ENCODE results near the gene ZNF689. TPM values are rescaled to one million over a fixed set of nuclear protein-coding genes. Genes with fewer than 3 reads are reported as not detected.

The ZNF689 gene
- total and polyA plus RNA-seq, 10 donors: 3.5 to 14.6 (median 9.6) TPM

DNA sequence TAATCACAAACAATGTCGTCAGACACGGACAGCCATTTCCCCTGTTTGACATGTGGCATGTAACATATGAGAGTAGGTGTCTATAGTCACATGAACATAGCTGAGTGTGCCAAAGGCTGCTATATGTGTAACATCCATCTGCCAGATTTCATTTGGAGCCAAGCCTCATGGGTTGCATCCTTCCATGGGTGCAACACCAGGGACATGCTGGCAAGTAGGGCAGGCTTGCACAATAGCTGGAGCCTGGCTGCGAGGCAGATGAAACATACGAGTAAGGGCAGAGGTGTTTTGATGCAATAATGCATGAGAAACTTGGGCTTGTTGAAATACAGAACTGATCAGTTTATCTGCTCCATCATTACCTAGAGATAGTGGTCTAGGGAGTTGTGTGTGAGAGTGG, 9.0 kb upstream of the ZNF689 start:
- intact Hi-C loops (cut with DNase I; ENCODE audit: low total_unique reads): no loop called here
- TF ChIP-seq, protein P1, sequence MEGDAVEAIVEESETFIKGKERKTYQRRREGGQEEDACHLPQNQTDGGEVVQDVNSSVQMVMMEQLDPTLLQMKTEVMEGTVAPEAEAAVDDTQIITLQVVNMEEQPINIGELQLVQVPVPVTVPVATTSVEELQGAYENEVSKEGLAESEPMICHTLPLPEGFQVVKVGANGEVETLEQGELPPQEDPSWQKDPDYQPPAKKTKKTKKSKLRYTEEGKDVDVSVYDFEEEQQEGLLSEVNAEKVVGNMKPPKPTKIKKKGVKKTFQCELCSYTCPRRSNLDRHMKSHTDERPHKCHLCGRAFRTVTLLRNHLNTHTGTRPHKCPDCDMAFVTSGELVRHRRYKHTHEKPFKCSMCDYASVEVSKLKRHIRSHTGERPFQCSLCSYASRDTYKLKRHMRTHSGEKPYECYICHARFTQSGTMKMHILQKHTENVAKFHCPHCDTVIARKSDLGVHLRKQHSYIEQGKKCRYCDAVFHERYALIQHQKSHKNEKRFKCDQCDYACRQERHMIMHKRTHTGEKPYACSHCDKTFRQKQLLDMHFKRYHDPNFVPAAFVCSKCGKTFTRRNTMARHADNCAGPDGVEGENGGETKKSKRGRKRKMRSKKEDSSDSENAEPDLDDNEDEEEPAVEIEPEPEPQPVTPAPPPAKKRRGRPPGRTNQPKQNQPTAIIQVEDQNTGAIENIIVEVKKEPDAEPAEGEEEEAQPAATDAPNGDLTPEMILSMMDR (IDR thresholded peaks at IDR 0.05 in 8 of 11, conservative IDR thresholded peaks at IDR 0.05 in 3 of 11): no peak
- TF ChIP-seq POLR2AphosphoS5 (IDR thresholded peaks at IDR 0.05) (no peak), POLR2A (IDR thresholded peaks at IDR 0.05) (no peak)
- DNase-seq: no peak
- Histone ChIP-seq H3K4me1 (peaks cover 0 to 12% (median under 1%) of the 10 kb centered on the region in 6 donors), H3K9me3 (no peaks in the 10 kb centered on the region), H3K4me3 (no peak overlapping the region), H3K36me3 (no peaks in the 10 kb centered on the region), H3K27me3 (replicated peaks in 1 of 7) (no peaks in the 10 kb centered on the region), H3K27ac (no peak overlapping the region)
- 63 to 86% (median 75%) methylated on average over 4 of the region's 4 CpGs for WGBS, 5 donors

DNA sequence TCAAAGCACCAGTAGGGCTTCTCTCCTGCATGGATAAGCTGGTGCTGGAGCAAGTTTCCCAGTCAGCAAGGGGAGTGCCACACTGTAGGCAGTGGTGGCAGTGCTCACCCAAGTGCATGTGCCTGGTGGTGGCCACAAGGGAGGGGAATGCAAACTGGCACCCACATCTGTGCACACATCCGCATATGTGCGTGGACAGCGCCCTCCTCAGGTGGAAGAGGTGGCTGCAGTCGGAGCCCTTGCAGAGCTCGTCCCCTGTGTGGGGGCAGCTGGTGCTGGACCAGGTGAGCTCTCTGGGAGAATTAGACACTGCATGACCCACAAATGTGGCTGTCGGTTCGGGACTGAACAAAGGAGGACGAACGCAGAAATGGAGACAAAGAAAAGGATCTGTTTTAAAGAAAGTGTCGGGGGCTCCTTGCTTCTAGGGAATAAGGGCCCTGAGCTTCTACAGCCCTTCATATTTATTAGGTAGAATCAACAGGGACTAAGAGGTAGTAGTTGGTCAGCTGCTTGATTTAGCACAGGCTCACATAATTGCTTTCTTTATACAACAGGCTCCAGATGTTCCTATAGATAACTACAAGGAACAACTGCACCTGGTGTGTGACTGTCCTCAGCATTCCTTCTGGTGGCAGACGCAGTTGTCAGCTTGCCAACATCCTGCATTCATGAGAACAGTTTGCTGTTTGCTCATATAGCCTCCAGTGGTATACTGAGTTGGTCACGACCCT, 5.3 kb upstream of the ZNF689 start:
- WGBS, 5 donors: 50 to 63% (median 61%) methylated on average over 12 of the region's 12 CpGs
- Histone ChIP-seq H3K9me3 (no peaks in the 10 kb centered on the region), H3K27me3 (replicated peaks in 1 of 7) (no peaks in the 10 kb centered on the region), H3K27ac (no peak overlapping the region), H3K4me3 (no peak overlapping the region), H3K4me1 (peaks cover 0 to 25% (median 9%) of the 10 kb centered on the region in 6 donors), H3K36me3 (no peaks in the 10 kb centered on the region)
- no peak for TF ChIP-seq POLR2A (IDR thresholded peaks at IDR 0.05)
- TF ChIP-seq, protein P1 (IDR thresholded peaks at IDR 0.05 in 8 of 11, conservative IDR thresholded peaks at IDR 0.05 in 3 of 11): peak in 10 of 11 experiments; percentile 13 to 70 (median 46)
- TF ChIP-seq POLR2AphosphoS5 (IDR thresholded peaks at IDR 0.05): peak in 1 of 3 donors; percentile 16
- peak; percentile 87 for DNase-seq
- intact Hi-C loops (cut with DNase I; ENCODE audit: low total_unique reads): no loop called here

DNA sequence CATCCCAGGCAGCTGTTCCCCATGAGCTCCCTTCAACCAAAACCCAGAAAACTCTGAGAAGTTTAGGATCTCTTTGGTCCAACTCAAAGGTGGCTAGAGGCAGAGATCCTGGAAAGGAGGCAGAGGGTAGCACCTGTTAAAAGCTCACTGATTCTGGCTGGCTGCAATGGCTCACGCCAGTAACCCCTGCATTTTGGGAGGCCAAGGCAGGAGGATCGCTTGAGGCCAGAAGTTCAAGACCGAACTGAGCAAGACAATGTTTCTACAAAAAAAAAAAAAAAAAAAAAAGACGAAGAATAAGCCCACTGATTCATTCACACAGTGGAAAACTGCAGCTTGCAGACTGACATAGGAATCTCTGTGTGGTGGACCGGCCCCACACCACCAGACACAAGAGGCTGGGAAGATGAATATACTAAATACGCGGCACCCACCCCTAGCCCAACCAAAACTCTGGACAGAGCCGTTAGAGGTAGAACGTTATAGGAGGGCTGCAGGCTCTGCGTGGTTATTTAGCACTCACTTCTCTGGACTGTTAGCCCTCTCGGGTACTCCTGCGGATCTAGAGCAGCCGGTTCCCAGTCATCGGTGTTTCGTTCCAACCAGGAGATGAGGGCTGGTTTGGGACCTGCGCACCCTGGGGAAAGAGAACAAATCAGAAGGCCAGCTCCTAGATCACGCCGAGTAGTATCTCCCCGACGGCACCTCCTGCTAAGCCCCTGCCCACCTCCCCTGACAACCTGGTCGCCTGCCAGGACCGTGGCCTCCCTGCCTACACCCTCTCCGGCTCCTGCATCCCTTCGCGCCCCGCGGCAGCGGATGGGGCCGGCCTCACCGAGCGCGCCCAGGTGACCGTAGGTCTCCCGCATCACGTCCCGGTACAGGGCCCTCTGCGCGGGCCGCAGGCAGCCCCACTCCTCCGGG, 925 bp downstream of the ZNF689 start:
- intact Hi-C loops (cut with DNase I; ENCODE audit: low total_unique reads): no loop called here
- Histone ChIP-seq H3K27ac (peak overlapping the region; percentile 91 to 98 (median 96)), H3K36me3 (peaks cover 3 to 45% (median 30%) of the 10 kb centered on the region in 6 donors), H3K4me3 (peak overlapping the region; percentile 71 to 93 (median 84)), H3K4me1 (peaks cover 0 to 72% (median 46%) of the 10 kb centered on the region in 6 donors), H3K27me3 (replicated peaks in 1 of 7) (no peaks in the 10 kb centered on the region), H3K9me3 (no peaks in the 10 kb centered on the region)
- DNase-seq: peak; percentile 89
- TF ChIP-seq POLR2A (IDR thresholded peaks at IDR 0.05): no peak
- TF ChIP-seq, protein P1 (IDR thresholded peaks at IDR 0.05 in 8 of 11, conservative IDR thresholded peaks at IDR 0.05 in 3 of 11): no peak
- TF ChIP-seq POLR2AphosphoS5 (IDR thresholded peaks at IDR 0.05): no peak
- 13 to 23% (median 13%) methylated on average over 23 to 40 of the region's 40 CpGs for WGBS, 5 donors

All from spleen (tissue), 11 donors.